Kidney epithelial cell (primary cell): ENCODE results near the gene ST14. TPM values are rescaled to one million over a fixed set of nuclear protein-coding genes. Genes with fewer than 3 reads are reported as not detected.

Source experiments
- DNase-seq: peaks from one replicate; pipeline ENCODE4 v3.0.0-alpha.2; 2010; ENCODE audit warnings: low read depth
- H3K27me3 ChIP-seq: 2 replicates; pipeline ENCODE4 v1.6.0; 2011; ENCODE audit warnings: low read length; ENCODE audit not compliant: control insufficient read depth, insufficient read depth
- H3K36me3 ChIP-seq: 2 replicates; pipeline ENCODE4 v1.5.1; 2011; ENCODE audit warnings: low read length; ENCODE audit not compliant: control insufficient read depth, insufficient read depth
- H3K4me3 ChIP-seq: 2 replicates; pipeline ENCODE4 v1.5.1; 2011; ENCODE audit warnings: low read depth, mild to moderate bottlenecking, control low read depth, low read length
- CTCF ChIP-seq: IDR thresholded peaks from 2 replicates; pipeline ENCODE4 v1.5.1; 2011; ENCODE audit warnings: mild to moderate bottlenecking, moderate library complexity, low read length, control low read depth, inconsistent platforms; ENCODE audit not compliant: insufficient read depth, poor library complexity, severe bottlenecking
- total RNA-seq: library from RNA; depleted of rRNA; stranded (reverse); fragments of >200 nt; gene quantifications from 2 replicates; pipeline ENCODE4 v1.2.3, GENCODE V29; 2015

The ST14 gene
- total RNA-seq, 1 donor from 2014 or later = 93.0 TPM

- H3K36me3 ChIP-seq = no peaks in the 10 kb centered on the region
- no peak for DNase-seq
- H3K27me3 ChIP-seq = peaks cover 34% of the 10 kb centered on the region
- no peak overlapping the region for H3K4me3 ChIP-seq
- TF ChIP-seq CTCF = no peak
Measured at GRCh38 chr11:130208241-130209127, 48.9 kb downstream of the ST14 start.

GRCh38 chr11:130209128-130209932, 49.7 kb downstream of the ST14 start:
- Histone ChIP-seq H3K36me3 (no peaks in the 10 kb centered on the region), H3K27me3 (peaks cover 41% of the 10 kb centered on the region), H3K4me3 (no peak overlapping the region)
- no peak for TF ChIP-seq CTCF
- DNase-seq = no peak

GRCh38 chr11:130209954-130210854, 50.6 kb downstream of the ST14 start:
- no peak for TF ChIP-seq CTCF
- H3K27me3 ChIP-seq = peaks cover 45% of the 10 kb centered on the region
- DNase-seq = no peak
- H3K4me3 ChIP-seq = no peak overlapping the region
- H3K36me3 ChIP-seq = no peaks in the 10 kb centered on the region

GRCh38 chr11:130211144-130211543, 51.6 kb downstream of the ST14 start:
- DNase-seq = no peak
- Histone ChIP-seq H3K36me3 (no peaks in the 10 kb centered on the region), H3K4me3 (no peak overlapping the region), H3K27me3 (peaks cover 52% of the 10 kb centered on the region)
- no peak for TF ChIP-seq CTCF

GRCh38 chr11:130211781-130212401, 52.3 kb downstream of the ST14 start:
- H3K27me3 ChIP-seq = peaks cover 60% of the 10 kb centered on the region
- H3K4me3 ChIP-seq = no peak overlapping the region
- no peak for DNase-seq
- H3K36me3 ChIP-seq = no peaks in the 10 kb centered on the region
- TF ChIP-seq CTCF = no peak
